HG03095 (cell line): ENCODE results near the gene STAC3.

Experiments used
- ATAC-seq: cut with Tn5 transposase; IDR thresholded peaks from one replicate; pipeline ENCODE4 v1.9.1; 2021; ENCODE audit warnings: moderate library complexity; ENCODE audit not compliant: unreplicated experiment

STAC3 gene

DNA sequence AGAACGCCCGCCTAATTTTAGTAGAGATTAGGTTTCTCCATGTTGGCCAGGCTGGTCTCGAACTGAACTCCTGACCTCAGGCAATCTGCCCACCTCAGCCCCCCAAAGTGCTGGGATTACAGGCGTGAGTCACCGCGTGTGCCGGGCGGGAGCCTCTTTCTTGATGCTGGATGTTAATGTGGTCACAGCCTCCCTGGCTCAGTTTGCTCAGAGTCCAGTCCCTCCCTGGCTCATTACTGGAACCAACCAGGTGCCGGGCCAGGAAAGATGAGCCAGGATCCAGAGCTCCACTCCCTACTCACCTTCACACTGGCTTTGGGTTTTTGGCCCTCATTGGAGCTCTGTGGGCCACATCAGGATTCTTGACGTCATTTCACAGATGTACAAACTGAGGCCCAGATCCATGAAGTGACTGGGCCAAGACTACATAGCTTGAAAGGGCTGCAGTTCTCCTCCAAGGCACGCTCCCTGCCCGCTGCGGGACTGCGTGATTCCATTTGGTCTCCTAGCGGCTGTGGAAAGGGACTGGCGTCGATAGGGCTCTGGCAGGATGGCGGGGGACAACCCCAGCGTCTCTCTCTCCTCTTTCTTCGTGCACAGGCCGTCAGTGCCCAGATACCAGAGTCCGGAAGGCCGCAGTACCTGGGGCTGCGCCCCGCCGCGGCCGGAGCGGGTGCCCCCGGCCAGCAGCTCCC is 26.6 kb downstream of the STAC3 start:
- ATAC-seq: no peak

DNA sequence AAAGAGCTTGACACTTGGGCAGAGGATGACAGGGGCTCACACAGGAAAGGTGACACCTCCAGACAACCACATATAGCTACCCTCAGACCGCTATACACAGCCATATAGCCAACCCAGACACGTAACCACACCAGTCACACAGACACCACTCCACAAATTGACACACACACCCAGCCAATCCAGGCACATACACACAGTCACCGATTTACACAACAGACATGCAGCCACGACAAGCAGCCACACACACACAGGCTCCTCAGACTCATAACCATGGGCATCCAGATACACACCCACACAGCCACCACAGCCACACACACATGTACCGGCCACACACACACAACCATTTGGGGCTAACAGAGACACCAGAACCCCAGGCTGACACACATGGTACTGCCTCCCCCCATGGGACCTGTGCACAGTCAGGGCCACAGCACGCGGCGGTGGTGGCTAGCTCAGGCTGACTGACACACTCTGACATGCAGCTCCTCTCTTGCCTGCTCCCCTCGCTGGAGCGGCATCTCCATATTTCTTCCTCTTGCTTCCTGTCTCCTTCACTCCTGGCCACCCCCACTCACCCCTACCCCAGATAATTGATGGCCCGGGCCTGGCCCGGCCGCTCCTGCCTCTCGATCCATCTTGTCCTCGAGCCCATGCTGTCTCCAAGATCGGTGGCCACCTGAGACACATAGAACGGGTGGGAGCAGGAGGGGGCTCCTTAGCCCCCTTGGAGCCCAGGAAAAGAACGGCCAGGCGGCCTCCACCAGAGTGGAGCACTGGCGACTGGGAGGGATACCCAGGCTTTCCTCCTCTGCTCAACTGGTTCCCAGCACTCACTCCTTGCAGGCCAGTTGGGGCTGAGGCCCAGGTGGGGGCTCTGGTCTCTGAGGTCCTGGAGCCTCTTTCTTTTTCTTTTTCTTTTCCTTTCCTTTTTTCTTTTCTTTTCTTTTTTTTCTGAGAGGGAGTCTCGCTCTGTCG is 27.5 kb downstream of the STAC3 start:
- ATAC-seq: no peak

DNA sequence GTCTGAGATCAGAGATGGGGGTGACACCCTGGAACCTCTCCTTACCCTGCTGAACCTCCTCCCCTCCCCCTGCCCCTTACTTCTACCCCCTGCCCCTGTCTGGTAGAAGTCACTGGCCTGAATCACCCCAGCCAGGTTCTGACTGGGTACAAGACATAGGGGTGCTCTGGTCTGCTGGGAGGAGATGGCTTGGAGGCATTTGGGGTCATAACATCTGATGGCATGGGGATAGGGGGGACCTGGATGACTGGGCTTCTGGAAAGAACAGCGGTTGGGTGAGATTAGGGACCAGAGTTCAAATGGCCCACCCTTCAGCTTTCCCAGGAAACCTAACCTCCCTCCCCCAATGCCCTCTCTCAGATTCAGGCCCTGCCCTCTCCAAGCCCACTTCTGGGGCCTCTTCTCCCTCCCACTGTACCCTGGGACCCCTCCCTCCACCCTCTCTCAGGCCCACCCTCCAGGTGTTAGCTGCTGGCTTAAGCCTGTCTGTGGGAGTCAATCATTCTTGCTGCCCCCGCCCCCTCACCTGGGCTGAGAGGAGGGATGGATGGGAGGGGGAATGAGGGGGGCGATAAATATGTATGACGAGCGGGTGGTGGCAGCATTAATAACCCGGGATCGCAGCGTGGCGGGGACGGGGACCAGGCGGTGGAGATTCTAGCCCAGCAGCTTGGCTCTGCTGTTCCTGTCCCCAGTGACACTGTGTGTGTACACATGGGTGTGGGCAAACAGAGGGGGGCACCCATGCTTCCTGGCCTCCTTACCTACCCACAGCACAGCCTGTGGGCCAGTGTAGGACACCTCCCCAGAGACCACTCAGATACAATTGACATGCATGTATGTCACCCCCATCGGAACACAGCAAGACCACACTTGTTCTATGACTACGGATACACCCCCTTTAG is 28.4 kb downstream of the STAC3 start:
- ATAC-seq: no peak

GRCh38 chr12:57221169-57221917 is 29.6 kb downstream of the STAC3 start:
- no peak for ATAC-seq

DNA sequence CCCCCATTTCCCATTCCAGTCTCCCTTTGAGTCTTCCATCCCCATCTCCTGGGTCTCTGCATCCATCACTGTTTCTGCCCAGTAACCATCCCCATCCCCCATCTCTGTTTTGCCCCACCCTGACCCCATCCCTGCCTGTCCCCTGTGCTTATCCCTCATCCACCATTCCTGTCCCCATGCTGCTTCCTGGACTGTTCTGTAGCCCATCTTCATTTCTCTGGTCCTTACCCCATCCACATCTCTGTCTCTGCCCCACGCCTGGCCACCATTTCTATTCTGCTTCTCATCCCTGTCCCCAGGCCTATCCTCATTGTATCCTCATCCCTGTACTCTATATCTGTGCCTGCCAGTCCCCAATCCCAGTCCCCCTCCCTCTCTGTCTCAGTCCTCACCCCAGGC is 30.2 kb downstream of the STAC3 start:
- ATAC-seq: no peak

- ATAC-seq: no peak
These were observed 30.8 kb downstream of the STAC3 start for GRCh38 chr12:57219993-57220754.

GRCh38 chr12:57219205-57219992 is 31.6 kb downstream of the STAC3 start:
- no peak for ATAC-seq

GRCh38 chr12:57218030-57218853 is 32.7 kb downstream of the STAC3 start:
- ATAC-seq: no peak

GRCh38 chr12:57216921-57217879 is 33.8 kb downstream of the STAC3 start:
- ATAC-seq: no peak

GRCh38 chr12:57216014-57216911 is 34.7 kb downstream of the STAC3 start, which contains the start of gene NXPH4:
Gene NXPH4, plus strand, starts transcription at chr12:57216794. Its CDS starts 176 bp downstream, at chr12:57216970.
- peak; percentile 15 for ATAC-seq

DNA sequence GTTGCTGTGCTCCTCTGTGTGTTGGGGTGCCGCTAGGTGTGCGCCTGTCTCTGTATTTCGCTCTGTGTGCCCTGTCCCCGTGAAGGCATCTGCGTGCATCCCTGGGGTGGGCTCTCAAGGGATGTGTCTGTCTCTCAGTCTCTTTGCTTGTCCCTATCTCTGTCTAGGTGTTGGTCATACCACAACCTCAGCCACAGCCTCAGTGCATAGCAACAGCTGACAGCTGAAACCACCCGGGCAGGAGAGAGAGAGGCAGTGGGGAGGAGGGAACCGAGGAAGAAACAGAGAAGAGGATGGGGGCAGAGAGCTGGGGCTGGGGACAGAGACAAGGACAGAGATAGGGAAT is 35.3 kb downstream of the STAC3 start:
- ATAC-seq: peak; percentile 35

DNA sequence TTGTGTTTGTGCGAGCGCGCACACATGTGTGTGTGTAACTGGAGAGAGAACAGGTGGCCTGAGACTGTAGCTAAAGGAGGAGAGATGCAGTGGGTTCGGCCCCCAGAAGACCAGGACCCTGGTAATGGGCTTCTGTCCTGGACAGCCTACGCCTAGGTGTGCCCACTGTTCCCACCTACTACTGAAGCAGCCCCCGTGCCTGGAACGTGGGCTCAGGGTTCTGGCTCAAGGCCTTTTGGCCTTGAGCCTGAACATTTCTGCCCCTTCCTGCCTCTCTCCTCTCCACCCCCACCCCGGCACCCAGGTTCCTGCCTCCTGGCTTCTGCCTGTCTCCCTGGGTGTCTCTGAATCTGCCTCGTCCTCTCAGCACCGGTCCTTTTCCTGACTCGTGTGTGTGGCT is 35.9 kb downstream of the STAC3 start:
- no peak for ATAC-seq

DNA sequence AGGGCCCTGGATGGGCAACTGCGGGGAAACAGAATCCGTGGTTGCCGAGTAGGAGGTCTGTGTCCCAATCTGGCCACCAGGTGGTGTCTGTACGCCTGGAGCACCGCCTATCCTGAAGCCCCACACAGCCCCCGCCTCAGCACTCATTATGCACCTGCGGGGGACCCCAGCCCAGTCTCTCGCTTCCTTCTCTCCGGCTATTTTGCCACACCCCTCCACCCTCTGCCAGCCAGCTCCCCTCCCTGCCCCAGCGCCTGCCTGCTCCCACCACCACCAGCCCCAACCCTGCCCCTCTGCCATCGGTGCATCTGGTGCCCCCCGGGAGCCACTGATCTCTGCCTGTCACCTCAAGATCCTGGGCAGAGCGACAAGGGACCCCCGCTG is 36.6 kb downstream of the STAC3 start:
- ATAC-seq: no peak

DNA sequence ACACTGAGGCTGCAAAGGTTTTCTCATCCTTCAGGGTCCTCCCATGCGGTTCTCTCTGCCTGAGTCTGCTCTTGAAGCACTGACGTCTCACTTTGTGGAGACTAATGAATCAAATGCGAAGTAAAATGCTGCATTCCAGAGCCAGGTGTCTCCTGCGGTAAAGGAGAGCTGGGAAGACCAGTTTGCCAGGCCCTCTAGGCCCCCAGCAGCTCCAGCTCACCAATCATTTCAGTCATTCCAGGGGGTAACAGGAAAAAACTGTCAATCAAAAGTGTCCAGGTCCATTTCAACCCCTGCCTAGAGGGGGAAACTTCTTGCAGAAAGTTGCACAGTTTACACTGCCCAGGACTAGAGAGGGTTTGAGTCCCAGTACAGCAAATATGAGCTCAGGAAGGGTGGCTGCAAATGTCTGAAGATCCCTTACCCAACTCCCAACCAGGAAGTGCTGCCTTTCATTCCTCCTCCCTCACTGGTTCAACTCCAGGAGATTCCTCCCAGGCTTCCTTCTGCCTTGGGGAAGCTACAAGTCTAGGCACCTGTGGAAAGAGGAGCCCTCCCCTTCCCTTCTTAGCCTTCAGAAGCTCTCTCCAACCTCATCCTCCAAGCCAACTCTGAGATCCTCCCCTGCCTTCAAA is 37.1 kb downstream of the STAC3 start:
- no peak for ATAC-seq

DNA sequence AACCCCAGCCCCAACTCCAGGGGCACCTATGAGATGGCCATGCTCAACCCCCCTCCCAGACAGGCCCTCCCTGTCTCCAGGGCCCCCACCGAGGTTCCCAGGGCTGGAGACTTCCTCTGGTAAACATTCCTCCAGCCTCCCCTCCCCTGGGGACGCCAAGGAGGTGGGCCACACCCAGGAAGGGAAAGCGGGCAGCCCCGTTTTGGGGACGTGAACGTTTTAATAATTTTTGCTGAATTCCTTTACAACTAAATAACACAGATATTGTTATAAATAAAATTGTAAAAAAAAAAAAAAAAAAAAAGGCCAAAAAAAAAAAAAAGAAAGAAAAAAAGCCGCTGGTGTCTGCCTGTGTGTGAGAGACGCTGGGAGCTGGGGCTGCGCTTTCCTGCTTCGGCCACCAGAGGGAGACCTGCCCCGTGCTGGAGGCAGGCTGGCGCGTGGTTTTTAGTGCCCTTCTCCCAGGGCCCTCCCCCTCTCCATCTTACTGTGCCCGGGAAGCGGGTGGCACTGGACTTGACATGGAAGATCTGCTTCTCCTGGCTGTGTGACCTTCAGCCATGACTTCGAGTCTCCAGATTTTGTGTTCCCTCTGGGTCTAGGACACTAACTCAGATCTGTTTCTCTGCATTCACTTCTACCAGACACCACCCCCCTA is 37.8 kb downstream of the STAC3 start:
- ATAC-seq: no peak
